ENCODE results near the gene DUSP1.

Gene DUSP1

GRCh38 chr5:172743112-172743959 is 27.7 kb downstream of the DUSP1 start:
- no peak for DNase-seq (ENCODE audit: low read depth)

- no peak for DNase-seq (ENCODE audit: low read depth)
Observed at GRCh38 chr5:172741206-172741582, 29.8 kb downstream of the DUSP1 start.

- peak; percentile 93 for DNase-seq (ENCODE audit: low read depth)
Observed at GRCh38 chr5:172740428-172741205, 30.4 kb downstream of the DUSP1 start.

GRCh38 chr5:172739375-172739774 is 31.6 kb downstream of the DUSP1 start:
- no peak for DNase-seq (ENCODE audit: low read depth)

GRCh38 chr5:172736508-172737135 is 34.4 kb downstream of the DUSP1 start:
- no peak for DNase-seq (ENCODE audit: low read depth)

GRCh38 chr5:172735141-172735831 is 35.7 kb downstream of the DUSP1 start:
- no peak for DNase-seq (ENCODE audit: low read depth)

GRCh38 chr5:172733974-172734346 is 37.0 kb downstream of the DUSP1 start:
- DNase-seq (ENCODE audit: low read depth), result no peak

GRCh38 chr5:172733131-172733973 is 37.6 kb downstream of the DUSP1 start:
- peak; percentile 99 for DNase-seq (ENCODE audit: low read depth)

GRCh38 chr5:172732201-172732865 is 38.7 kb downstream of the DUSP1 start:
- DNase-seq (ENCODE audit: low read depth), result no peak

- no peak for DNase-seq (ENCODE audit: low read depth)
Observed at GRCh38 chr5:172731680-172732074, 39.3 kb downstream of the DUSP1 start.

GRCh38 chr5:172730981-172731679 is 39.9 kb downstream of the DUSP1 start:
- peak; percentile 23 for DNase-seq (ENCODE audit: low read depth)

GRCh38 chr5:172730222-172730621 is 40.8 kb downstream of the DUSP1 start:
- DNase-seq (ENCODE audit: low read depth), result no peak

- no peak for DNase-seq (ENCODE audit: low read depth)
Observed at GRCh38 chr5:172729588-172729987, 41.4 kb downstream of the DUSP1 start.

- DNase-seq (ENCODE audit: low read depth), result no peak
Observed at GRCh38 chr5:172728481-172729241, 42.3 kb downstream of the DUSP1 start.

- DNase-seq (ENCODE audit: low read depth), result no peak
Observed at GRCh38 chr5:172727551-172727950, 43.4 kb downstream of the DUSP1 start.

- no peak for DNase-seq (ENCODE audit: low read depth)
Observed at GRCh38 chr5:172726966-172727365, 44.0 kb downstream of the DUSP1 start.

- no peak for DNase-seq (ENCODE audit: low read depth)
Observed at GRCh38 chr5:172725785-172726184, 45.2 kb downstream of the DUSP1 start.

GRCh38 chr5:172725273-172725672 is 45.7 kb downstream of the DUSP1 start:
- no peak for DNase-seq (ENCODE audit: low read depth)

Data from EH (cell line).